22Rv1 (cell line): ENCODE results near the gene CA10.

Source experiments
- H3K27ac ChIP-seq: fragments of 450-650 bp; 2 replicates; pipeline ENCODE4 v1.5.1; 2017
- CTCF ChIP-seq: fragments of 450-650 bp; IDR thresholded peaks from 2 replicates; pipeline ENCODE4 v1.5.1; 2017; ENCODE audit warnings: mild to moderate bottlenecking
- ZFX ChIP-seq: fragments of 450-650 bp; IDR thresholded peaks from 2 replicates; pipeline ENCODE4 v1.6.1; 2017; ENCODE audit warnings: antibody characterized with exemption, borderline replicate concordance

Gene CA10

DNA sequence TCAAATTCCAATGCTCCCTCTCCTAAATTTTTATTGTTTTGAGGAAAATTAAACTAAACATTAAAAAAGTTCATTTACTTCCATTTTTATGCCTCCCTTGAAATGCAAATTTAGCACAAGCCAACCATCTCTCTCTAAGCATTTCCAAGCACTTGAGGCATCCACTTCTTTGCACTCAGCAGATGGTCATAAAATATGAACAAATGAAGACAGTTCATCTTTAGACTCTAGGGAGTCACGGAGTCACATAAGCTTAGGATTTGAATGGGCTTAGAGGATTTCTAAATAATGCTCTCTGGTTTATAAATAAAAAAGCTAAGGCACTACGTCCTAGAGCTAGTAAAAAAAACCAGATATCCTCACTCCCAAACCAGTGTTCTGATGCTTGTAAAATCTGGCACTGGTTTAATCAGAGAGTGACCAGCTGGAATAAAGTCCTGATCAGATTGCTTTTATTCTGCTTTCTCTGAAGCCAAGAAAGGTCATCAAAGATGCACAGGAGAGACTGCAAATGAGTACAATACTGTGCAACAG lies 204.2 kb downstream of the CA10 start:
- TF ChIP-seq ZFX (no peak), CTCF (no peak)
- H3K27ac ChIP-seq, result no peak overlapping the region

- H3K27ac ChIP-seq, result no peak overlapping the region
Observed at GRCh38 chr17:51951741-51952140, 206.8 kb downstream of the CA10 start.

GRCh38 chr17:51948128-51948527 lies 210.4 kb downstream of the CA10 start:
- TF ChIP-seq CTCF (no peak), ZFX (no peak)
- H3K27ac ChIP-seq, result no peak overlapping the region

More at GRCh38 chr17:51951741-51952140, 206.8 kb downstream of the CA10 start:
- TF ChIP-seq CTCF (no peak), ZFX (no peak)

- no peak for TF ChIP-seq ZFX
- TF ChIP-seq CTCF, result no peak
- no peak overlapping the region for H3K27ac ChIP-seq
Observed at GRCh38 chr17:51947160-51947735, 211.3 kb downstream of the CA10 start.

DNA sequence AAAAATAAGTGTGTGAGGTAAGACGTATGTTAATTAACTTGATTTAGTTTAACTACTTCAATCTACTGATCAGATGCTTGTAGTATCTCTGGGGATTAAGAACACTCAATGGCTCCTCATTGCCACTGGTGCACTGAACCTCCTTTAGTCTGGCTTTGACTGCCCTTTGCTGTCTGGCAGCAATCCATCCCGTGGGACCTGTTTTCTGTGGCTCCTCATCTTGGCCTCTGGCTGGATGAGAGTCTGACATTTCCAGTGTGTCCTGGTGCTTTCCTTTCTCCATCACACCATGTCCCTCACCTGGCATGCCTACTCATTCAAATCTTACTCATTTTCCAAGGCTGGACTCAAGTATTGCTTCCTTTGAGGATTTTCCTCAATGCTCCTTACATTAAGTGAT lies 212.2 kb downstream of the CA10 start:
- TF ChIP-seq CTCF (no peak), ZFX (no peak)
- H3K27ac ChIP-seq, result no peak overlapping the region

GRCh38 chr17:51941272-51941671 lies 217.2 kb downstream of the CA10 start:
- TF ChIP-seq CTCF, result no peak
- no peak for TF ChIP-seq ZFX

DNA sequence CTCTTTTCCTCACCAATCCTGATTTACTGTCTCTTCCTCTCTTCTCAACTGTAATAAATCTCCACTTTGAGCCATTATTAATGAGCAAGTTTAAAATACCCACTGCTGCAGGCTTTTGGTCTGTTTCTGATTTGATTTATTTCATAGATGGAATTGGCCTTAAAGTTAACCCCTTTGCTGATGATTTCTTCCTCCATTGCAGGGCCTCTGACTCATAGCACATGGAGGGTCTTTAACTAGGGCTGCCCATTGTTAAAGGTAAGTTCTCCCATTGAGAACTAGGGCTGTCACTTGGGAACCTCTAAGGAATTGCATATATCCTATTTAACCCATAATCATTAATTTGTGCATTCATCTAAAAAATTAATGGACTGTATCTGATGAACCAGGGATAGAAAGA lies 221.2 kb downstream of the CA10 start:
- TF ChIP-seq CTCF (no peak), ZFX (no peak)
- H3K27ac ChIP-seq, result no peak overlapping the region

More at GRCh38 chr17:51941272-51941671, 217.2 kb downstream of the CA10 start:
- no peak overlapping the region for H3K27ac ChIP-seq
